Amniotic stem cell (primary cell): Measurements from ENCODE around the gene RTEL1.

Experiments
- DNase-seq: peaks from one replicate; lab custom pipeline; 2025; lab: John Stamatoyannopoulos, UW

RTEL1 gene

DNA sequence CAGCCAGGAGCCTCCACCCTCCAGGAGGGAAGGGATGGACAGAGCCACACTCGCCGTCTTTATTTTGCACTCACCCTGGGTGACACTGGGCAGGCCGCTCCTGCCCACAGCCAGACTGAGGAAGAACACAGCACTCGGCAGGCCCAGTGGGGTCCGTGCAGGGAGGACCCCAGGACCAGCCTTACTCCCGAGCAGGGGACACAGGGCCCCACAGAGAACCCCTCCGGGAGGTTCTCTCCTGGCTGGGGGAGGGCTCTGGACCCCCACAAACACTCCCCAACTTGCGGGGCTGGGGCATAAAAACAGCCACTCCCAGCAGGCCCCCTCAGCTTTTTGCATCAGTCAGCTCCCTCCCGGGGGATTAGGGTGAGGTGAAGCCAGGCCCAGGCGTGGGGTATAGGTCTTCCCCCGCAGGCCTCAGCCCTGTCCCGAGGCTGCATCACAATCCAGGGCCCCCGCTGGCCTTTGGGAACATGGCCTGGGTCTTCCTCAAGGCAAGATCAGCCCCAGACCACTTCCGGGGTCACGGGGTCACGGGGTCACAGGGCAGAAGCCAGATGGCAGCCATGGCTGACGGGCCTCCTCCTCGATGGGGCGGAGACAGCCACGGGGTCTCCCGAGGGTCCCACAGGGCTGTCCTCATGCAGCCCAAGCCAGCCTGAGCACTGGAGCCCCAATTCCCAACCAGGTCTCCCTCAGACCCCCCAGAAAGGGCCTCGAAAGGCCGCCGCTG, 41.5 kb downstream of the RTEL1 start:
- no peak for DNase-seq

DNA sequence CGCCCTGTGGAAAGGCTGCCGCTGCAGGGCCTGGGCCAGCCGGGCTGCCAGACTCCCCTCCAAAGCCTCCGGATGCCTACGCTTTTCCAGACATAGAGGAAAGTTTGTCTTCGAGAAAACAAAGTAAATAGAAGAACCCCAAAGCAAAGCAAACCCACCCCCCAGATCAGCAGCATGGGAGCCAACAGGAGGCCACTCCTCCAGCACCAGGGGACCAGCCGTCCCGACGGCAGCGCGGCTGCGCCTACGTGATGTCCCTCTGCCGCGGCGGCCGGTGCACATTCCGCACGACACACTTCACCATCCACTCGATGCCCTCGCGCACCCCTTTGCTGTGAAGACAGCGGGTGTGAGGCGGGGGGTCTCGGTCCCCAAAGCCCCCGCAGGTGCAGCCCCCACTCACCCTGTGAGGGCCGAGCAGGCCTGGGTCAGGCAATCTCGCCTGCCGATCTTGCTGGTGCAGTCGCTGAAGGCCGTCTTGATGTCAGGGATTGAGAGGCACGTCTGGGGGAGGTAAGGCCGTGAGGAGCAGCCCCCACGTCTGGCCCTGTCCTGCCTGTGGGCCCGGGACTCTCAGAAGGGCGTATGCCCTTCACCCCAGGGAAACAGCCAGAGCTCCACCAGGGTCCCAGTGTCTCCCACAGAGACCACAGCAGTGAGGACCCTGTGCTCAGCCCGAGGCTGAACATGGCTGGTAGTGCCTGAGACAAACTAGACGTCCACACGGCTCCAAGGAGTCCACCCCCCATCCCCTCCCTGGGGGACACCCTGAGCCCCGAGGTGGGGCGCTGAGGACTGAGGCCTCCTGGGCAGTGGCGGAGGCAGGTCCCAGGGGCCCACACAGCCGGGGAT, 42.3 kb downstream of the RTEL1 start:
- DNase-seq = no peak

DNA sequence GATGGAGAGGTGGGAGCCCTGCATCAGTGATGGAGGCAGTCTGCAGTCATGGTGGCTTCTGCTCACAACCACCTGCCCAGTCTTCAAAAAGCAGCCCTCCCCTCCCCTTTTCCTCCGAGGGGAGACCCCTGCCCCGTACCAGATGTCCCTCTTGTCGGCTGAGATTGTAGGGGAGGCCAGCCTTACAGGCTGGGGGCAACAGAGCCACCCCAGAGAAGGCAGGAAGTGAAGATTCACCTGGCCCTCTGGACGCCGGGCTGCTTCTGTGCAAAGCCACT, 42.9 kb downstream of the RTEL1 start:
- no peak for DNase-seq

DNA sequence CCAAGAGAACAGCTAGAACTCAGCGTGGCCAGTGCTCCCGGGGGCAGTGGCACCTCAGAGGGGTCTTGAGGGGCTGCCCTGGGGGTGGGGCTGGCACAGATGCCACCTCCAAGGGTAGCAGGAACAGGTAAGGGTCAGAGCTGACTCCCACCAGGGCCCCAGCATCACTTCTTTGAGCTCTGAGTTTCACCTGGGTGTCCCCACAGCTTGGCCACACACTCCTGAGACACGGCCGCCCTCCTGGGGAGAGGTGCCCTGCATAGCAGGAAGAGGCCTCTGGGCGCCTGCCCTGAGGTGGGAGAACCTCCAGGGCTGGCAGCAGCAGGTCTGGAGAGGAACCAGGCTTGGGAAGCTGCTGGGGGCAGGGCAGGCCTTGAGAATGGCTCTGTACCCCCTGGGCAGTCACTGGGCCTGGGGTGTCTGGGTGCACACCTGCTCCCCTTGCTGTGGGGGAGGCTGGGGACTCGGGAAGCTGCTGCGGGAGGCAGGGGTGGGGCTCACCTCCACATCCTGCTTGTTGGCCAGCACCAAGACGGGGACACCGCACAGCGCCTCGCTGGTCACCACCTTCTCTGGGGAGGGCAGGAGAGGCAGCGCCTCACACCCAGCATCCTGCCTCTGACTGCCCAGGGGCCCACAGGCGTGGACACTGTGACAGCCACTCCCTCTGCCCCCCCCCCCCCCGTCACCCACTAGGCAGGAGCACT, 43.4 kb downstream of the RTEL1 start:
- DNase-seq = no peak

DNA sequence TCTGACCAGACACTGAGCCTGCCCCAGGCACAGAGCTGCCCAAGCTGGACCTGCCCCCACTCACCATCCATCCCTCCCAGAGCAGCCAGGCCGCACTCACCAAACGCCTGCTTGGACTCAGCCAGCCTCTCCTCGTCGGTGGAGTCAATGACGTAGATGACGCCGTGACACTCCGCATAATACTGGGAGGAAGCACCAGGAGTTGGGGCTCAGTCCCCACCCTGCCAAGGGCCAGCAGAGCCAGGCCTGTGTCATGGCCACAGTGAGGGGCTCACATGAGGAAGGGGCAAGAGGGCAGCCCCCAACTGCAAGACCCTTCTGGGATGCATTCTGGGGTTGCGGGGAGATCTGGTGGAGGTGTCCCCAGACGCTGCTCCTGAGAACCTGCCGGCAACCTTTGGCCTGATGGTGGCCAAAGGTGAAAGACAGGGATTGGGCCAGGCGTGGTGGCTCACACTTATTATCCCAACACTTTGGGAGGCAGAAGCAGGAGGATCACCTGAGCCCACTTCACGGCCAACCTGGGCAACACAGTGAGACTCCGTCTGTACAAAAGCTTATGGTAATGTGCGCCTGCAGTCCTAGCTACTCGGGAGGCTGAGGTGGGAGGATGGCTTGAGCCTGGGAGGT, 44.0 kb downstream of the RTEL1 start:
- DNase-seq = no peak

DNA sequence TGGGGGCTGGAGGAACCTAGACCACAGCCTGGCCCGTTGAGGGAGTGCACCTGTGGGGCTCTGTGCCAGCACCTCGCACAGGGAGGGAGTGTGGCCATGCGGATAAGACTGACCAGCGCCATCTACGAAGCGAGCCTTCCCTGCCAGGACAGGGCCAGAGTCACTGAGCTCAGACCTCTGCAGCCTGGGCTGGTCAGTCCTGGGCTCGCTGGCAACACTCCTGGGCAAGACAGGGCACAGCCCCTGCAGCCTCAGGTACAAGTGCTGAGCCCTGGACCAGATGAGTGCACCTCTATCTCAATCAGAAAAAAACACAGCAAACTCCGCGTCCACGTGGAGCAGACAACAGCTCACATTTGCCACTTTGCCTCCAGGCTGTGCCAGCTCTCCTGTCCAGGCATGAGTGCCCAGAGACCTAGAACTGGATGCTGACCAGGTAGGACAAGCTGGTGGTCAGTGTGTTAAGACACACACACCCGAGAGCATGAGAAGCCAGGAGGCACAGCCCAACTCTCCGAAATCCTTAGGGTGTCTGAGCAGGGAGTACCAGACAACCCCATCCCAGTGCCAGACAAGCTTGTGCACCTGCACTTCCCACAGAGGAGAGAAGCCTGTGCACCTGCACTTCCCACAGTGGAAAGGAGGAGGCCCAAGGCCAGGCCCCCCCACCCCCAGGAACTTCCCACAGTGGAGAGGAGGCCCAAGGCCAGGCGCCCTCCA, 44.8 kb downstream of the RTEL1 start:
- no peak for DNase-seq

DNA sequence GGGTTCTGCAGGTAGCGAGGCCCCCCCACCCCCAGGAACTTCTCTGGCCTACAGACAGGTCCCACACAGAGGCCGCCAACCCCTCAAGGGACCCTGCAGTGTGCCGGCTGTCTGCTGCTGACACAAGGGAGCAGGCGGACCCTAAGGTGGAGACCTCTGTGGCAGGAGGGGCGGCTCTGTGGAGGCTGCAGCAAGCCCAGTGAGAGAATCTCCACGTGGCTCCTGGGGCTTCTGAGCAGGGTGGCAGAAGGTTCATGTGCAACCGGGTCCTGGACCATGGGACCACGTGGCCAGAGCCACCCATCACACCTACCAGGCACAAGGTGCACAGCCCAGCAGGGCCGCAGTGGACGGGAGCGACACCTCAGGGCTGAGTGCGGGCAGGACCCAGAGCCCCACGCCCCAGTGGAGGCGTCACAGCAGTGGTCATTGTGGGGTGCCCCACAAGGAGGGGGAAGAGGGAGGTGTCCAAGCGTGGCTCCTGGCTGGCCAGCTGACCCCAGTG, 45.4 kb downstream of the RTEL1 start:
- no peak for DNase-seq

DNA sequence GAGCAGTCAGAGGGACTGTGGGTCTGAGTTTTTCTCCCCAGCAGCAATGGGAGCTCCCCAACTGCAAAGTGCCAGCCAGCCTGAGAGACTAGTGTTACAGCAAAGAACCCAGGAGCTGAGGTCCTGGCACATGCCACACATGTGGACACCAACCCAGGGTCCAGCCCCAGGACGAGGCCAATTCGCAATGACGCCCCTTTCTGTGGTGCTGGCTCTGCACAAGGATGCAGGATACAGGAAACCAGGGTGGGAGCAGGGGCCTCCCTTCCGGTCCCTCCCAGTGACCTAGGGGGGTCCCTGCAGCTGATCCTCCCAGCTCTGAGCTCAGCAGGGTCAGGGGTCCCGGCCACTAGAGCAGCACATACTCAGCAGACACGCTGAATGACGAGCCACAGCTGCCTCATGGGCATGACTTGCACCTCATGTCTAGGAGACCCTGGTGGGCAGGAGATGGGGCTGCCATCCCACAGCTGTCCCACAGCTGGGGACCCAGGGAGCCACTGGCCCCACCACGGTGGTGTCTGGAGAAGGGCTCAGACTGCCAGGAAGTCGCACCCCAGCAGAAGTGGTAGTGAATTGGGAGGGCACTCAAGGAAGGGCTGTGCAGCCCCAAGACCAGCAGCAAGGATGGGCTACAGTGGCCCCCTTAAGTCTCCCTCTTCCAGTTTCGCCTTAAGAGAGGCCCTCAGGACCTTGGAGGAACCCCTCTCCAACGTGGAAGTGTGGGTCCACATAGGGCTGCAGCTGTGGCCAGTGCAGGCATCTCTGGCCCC, 46.0 kb downstream of the RTEL1 start:
- no peak for DNase-seq

DNA sequence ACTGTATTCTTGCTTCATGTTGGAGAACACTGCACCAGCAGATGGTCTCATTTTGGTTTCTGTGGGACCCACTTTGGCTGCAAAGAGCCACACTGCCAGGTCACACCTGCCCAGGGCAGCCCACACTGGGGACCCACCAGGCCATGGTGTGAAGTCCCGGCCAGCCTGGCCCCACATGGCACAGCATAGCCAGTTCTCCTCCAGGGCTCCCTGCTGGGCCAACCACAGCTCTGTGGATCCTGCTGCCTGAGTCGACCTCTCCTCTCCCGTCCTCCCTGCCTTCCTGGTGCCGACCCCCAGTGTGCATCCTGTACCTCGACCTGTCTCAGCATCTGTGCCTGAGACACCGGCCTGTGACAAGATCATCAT, 46.6 kb downstream of the RTEL1 start:
- DNase-seq = no peak

DNA sequence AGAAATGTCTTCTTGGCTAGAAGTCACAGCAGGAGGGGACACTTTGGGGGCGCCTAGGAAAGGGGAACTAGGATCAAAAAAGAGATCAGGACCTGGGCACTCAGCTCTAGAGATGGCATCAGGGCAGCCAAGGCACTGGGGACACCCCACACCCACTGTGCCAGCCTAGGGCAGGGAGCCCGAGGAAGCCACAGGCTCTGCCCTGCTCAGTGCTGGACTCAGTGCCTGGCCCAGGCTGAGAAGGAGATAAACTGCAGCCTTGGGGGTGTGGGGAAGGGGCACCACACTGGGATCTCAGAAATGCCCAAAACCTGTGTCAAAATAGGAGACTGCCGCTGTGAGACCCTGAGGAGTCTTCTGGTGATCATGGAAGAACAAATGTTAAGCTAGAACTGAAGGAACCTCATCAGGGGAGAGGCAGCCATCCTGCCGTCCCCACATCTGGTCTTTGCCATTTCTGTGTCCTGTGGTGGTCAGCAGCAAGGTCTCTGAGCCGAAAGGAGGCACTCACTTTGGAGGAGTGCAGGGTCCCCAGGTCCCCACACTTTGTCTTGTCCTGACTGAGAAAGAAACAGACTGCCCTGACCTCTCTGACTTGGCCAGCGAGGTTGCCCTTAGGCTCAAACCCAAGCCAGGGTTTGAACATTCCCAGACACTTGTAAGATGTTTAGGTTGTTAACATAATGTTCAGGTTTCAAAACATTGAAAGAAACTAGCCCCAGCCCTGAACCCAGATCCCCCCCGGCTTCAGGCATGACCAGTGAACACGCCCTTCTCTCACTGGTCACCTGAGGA, 47.3 kb downstream of the RTEL1 start:
- DNase-seq = no peak

DNA sequence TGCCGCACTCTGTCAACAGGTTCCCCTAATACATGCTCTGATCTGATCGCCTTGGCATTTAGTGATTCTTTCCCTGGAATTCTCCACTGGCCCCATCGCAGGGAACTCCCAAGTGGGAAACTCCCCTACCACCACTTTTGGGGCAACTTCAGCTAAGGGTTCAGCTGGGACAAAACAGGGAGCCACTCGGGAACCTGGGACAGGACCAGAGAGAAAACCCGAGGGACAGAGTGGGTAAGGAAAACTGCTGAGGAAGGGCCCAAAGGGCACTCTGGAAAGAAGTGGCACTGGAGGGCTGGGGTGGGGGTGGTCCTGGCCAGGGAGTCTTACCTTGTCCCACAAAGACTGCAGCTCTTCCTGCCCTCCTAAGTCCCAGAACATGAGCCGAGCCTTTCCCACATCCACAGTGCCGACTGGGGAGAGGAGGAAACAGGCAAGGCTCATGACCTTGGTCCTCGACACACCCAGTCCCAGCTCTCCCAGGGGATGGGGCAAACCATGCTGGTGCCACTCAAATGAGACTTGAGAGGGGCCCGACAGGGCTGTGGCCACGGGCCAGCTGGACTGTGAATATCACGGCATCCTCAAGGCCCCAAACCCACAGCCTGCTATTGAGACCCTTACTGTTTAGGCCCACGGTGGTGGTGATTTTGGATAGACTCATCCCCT, 48.0 kb downstream of the RTEL1 start:
- DNase-seq = no peak

DNA sequence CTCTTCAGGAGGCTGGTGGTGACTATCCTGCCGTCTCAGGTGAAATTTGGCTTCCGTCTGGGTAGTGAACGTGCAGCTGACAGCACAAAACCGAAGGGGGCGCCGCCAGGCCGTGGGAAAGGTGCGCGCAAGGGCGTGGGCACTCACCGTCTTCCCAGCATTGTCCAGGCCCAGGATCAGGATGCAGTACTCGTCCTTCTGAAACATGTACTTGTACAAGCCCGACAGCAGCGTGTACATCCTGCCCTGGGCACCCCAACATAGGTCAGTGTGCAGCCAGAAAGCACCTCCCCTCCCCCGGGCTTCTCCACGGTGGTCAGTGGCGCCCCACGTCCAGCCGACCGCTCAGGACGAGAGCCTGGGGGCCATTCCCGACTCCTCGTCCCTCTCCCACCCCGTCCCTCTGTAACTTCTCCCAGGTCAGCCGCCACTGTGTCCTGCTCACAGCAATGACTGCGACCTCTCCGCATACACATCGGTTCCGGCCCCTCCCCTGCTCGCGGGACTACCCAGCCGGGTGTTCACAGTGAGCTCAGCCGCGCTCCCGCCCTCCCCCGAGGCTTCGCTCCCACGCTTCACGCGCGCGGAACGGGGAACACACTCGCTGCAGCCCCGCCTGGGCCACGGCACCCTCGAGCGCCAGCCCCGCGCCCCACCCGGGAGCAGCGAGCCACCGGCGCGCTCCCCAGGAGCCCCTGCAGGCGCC, 48.9 kb downstream of the RTEL1 start:
- DNase-seq = no peak

DNA sequence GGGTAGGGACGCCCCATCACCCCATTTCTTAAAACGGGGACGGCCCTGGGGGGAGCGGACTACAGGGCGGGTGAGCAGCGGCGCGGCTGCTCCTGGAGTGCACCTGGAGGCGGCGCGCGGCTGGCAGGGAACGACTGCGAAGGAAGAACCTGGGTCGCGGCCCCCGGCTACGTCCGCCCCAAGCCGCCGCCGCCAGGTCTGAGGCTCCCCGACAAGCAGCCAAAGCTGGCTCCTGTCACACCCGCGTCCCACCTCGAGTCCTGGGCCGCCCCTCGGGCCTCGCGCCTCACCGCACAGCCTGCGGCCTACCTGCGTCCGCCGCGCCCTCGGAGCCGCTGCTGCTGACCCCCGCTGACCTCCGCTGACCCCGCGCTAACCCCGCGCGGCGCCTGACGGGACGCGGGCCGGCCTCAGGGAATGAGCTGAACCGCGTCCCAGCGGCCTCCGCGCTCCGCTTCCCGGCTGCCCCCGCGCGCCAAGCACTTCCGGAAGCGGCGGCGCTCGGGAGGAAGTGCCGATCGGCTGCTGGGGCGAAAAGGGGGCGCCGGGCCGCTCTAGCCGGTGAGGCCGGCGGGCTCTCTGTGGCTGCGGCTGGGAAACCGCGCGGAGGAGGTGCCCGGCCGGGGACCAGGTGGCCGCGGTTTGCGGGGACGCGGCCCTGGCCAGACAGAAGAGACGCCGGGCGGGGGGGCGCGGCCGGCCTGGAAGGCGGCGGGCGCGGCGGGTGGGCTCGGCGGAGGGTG, 49.6 kb downstream of the RTEL1 start, which contains the start of the genes ARFRP1 and ZGPAT:
ARFRP1 (minus strand) TSS at position 419 of the 743 bp plus-strand sequence. CDS start 885 bp downstream, outside the sequence.
ZGPAT (plus strand) TSS at position 482 of the 743 bp plus-strand sequence. CDS start 542 bp downstream, outside the sequence.
- peak; percentile 53 for DNase-seq

DNA sequence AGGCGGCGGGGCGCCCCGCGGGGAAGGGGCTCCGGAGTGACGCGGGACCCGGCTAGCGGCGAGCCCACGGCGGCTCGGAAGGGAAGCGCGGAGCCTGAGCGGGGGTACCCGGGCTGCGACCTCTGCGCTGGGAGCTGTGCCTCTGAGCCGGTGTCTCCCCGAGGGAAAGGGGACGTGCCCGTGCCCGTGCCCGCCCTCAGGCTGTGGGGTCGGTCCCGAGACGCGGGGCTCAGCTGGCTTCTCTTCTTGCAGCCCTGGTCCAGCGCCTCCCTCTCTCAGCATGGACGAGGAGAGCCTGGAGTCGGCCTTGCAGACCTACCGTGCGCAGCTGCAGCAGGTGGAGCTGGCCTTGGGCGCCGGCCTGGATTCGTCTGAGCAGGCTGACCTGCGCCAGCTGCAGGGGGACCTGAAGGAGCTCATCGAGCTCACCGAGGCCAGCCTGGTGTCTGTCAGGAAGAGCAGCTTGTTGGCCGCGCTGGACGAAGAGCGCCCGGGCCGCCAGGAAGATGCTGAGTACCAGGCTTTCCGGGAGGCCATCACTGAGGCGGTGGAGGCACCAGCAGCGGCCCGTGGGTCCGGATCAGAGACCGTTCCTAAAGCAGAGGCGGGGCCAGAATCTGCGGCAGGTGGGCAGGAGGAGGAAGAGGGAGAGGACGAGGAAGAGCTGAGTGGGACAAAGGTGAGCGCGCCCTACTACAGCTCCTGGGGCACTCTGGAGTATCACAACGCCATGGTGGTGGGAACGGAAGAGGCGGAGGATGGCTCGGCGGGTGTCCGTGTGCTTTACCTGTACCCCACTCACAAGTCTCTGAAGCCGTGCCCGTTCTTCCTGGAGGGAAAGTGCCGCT, 50.4 kb downstream of the RTEL1 start:
- no peak for DNase-seq

DNA sequence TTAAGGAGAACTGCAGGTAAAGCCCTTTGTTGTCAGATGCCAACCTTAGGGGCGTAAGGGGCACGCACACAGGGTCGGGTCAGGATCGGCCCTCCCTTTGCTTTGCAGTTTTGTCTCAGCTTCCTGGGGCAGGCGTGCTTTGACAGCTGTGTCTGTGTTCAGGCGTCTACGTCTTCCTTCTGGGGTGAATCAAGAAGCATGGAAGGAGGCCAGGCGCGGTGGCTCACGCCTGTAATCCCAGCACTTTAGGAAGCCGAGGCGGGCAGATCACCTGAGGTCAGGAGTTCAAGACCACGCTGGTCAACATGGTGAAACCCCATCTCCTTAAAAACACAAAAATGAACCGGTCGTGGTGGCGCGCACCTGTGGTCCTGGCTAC, 51.0 kb downstream of the RTEL1 start:
- DNase-seq = no peak

DNA sequence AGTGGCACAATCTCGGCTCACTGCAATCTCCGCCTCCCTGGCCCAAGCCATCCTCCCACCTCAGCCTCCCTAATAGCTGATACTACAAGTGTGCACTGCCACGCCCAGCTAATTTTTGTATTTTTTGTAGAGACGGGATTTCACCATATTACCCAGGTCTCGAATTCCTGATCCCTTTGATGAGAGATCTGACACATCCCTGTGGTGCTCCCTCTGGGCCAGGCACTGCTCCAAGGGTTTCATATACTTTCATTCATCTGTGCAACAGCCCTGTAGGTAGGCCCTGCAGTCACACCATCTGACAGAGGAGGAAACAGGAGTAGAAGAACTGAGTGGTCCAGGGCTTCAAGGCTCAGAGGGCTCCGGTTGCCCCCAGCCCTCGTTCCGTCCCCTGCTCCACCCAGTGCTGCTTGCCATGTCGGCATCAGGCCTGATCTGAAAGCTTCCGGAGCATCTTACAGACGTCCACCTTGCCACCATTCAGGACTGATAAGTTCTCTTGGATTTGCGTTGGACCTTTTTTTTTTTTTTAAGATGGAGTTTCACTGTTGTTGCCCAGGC, 53.1 kb downstream of the RTEL1 start:
- DNase-seq = no peak

DNA sequence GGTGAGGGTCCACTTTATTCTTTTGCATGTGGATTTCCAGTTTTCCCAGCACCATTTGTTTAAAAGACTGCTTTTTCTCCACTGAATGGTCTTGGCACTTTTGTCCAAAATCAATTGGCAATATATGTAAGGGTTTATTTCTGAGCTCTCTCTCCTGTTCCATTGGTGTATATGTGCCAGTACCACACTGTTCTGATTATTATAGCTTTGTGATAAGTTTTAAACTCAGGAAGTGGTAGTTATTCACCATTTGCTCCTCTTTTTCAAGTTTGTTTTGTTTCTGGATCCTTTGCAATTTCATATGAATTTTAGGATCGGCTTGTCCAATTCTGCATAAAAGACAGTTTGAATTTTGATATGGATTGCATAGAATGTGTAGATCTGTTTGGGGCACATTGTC, 54.1 kb downstream of the RTEL1 start:
- DNase-seq = no peak
